HG03175 (cell line): ENCODE data around the gene POLA2.
"Not testable (repeated sequence)": the region's sequence is repeated elsewhere in the genome, so short reads cannot be mapped to it uniquely, and the experiment has no call there.

Experiments
- ATAC-seq: cut with Tn5 transposase; IDR thresholded peaks from one replicate; pipeline ENCODE4 v1.9.1; 2021; ENCODE audit warnings: mild to moderate bottlenecking, moderate library complexity; ENCODE audit not compliant: unreplicated experiment

The POLA2 gene

GRCh38 chr11:65327021-65327420 is 65.3 kb downstream of the POLA2 start:
- ATAC-seq = no peak

- no peak for ATAC-seq
Observed at GRCh38 chr11:65329478-65329877, 67.7 kb downstream of the POLA2 start.

GRCh38 chr11:65329944-65330403 is 68.2 kb downstream of the POLA2 start:
- no peak for ATAC-seq

- ATAC-seq = no peak
Observed at GRCh38 chr11:65330544-65330943, 68.8 kb downstream of the POLA2 start.

- not testable (repeated sequence) for ATAC-seq
Observed at GRCh38 chr11:65332591-65332990, 70.8 kb downstream of the POLA2 start.

- ATAC-seq = no peak
Observed at GRCh38 chr11:65334696-65335295, 73.0 kb downstream of the POLA2 start.

GRCh38 chr11:65338676-65339075 is 76.9 kb downstream of the POLA2 start:
- no peak for ATAC-seq

- ATAC-seq = no peak
Observed at GRCh38 chr11:65340226-65340625, 78.5 kb downstream of the POLA2 start.

GRCh38 chr11:65341856-65342255 is 80.1 kb downstream of the POLA2 start:
- ATAC-seq = no peak
